Mucosa of gallbladder (tissue), 1 donor: Measurements from ENCODE around the gene MRPS18C. TPM values are rescaled to one million over a fixed set of nuclear protein-coding genes. Genes with fewer than 3 reads are reported as not detected.
A peak's percentile ranks its signal among the peaks of the same experiment; 100 is the strongest.
"Not testable (repeated sequence)": the region's sequence is repeated elsewhere in the genome, so short reads cannot be mapped to it uniquely, and the experiment has no call there.

ENCODE experiments used
- DNase-seq: peaks from one replicate; pipeline ENCODE4 v3.0.0-alpha.2; 2020; ENCODE audit warnings: low spot score
- total RNA-seq: library from RNA; stranded (reverse); gene quantifications from one replicate; pipeline ENCODE4 v1.2.1, GENCODE V29; 2021
- donor health status: DM: no; HTN: no; CAD: no.

The MRPS18C gene
- total RNA-seq, 1 donor from 2014 or later: 27.9 TPM

DNA sequence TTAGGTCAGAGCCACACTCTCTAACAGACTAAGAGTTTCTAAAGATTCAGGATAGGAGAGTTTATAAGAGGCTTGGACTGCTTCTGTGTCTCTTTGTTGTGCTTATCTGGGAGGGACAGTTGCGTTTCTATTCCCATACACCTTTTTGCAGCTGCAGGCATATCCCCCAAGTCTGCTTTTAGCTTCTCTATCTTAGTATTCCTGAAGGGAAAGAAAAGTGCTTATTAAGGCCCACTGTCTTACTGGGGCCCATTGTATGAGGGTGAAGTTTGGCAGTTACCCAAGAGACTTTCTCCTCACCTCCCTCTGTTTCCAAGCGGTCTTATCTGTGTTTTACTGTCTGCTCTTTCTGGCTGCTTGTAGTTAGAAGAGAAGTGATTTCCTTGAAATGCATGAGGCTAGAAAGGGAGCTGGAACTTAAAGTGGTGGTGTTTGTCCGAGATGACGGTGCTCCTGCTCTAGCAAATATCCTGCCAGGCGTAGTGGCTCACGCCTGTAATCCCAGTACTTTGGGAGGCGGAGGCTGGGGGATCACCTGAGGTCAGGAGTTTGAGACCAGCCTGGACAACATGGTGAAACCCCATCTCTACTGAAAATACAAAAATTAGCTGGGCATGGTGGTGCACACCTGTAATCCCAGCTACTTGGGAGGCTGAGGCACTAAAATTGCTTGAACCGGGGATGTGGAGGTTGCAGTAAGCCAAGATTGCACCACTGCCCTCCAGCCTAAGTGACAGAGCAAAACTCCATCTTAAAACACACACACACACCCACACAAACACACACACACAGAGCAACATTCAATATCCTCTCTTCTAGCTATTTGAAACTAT, 40.4 kb downstream of the MRPS18C start:
- DNase-seq: not testable (repeated sequence)

GRCh38 chr4:83498187-83498586, 42.3 kb downstream of the MRPS18C start:
- DNase-seq: no peak

DNA sequence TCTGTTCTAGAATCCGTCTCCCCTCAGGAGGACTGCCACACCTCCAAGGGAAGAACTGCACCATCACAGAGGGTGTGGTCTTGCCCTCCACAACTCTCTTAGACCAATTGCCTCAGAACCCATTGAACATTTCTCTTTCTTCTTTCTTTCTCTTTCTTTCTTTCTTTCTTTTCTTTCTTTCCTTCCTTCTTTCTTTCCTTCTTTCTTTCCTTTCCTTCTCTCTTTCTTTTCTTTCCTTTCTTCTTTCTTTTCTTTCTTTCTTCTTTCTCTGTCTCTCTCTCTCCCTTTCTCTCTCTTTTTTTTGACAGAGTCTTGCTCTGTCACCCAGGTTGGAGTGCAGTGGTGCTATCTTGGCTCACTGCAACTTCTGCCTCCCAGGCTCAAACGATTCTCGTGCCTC, 45.8 kb downstream of the MRPS18C start:
- DNase-seq: not testable (repeated sequence)

- no peak for DNase-seq
Measured at GRCh38 chr4:83503974-83504373, 48.1 kb downstream of the MRPS18C start.

DNA sequence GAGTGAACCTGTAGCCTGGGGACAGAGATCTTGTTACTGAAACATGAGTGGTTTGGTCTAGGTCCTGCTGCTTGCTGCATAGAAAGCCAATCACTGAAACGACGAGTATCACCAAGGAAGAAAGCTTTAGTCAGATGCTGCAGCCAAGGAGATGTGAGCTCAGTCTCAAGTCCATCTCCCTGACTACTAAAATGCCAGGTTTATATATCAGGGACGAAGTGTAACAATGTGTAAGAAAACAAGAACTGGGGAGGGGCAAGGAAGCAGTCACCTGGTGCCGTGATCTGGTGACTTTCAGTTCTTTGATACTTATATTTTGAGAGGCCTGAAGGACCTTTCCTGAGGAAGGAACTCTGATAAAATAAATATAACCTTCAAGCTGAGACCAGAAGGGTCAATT, 48.6 kb downstream of the MRPS18C start:
- DNase-seq: no peak

- DNase-seq: no peak
Measured at GRCh38 chr4:83504996-83505395, 49.1 kb downstream of the MRPS18C start.

- peak; percentile 69 for DNase-seq
Measured at GRCh38 chr4:83509156-83509585, 53.3 kb downstream of the MRPS18C start.

DNA sequence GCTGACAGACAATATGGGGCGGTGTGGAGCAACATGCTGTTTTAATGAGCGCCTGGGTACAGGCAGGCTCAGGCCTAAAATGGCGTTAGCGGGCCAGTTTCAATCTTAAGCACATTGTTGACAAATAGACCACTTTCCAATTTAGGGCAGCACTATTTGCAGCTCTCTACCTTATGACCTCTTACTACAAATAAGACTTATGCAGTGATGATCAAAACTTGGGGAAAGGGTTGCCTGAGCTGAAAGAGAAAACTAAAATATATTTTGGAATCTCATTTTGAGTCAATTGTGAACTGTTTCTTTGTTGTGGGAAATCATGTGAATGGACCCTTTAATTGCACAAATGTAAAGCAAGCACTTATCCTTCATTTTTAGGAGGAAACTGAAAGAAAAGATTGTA, 54.6 kb downstream of the MRPS18C start:
- no peak for DNase-seq

Other genes starting within 250 kb of the MRPS18C start
- gene COQ2, start 171.3 kb upstream of the MRPS18C start, total RNA-seq: 10.0 TPM
- 5.9 TPM for gene HPSE, start 121.2 kb upstream of the MRPS18C start, total RNA-seq
- gene HELQ, start 235 bp upstream of the MRPS18C start, total RNA-seq: 15.9 TPM
- gene ABRAXAS1, start 29.0 kb downstream of the MRPS18C start, total RNA-seq: 15.5 TPM
- gene GPAT3, start 80.0 kb downstream of the MRPS18C start, total RNA-seq: 11.2 TPM